Esophagus (tissue), 2 donors: Measurements from ENCODE around the gene ACAT1. TPM values are rescaled to one million over a fixed set of nuclear protein-coding genes. Genes with fewer than 3 reads are reported as not detected.
"Not testable (repeated sequence)": the region's sequence is repeated elsewhere in the genome, so short reads cannot be mapped to it uniquely, and the experiment has no call there.

Experiments used
- H3K27ac ChIP-seq, 2 donors: one replicate each; pipeline ENCODE4 v1.5.1; 2013; ENCODE audit warnings: low read depth in 2 of 2, mild to moderate bottlenecking in 2 of 2, inconsistent platforms in 1 of 2, low read length in 1 of 2, moderate library complexity in 1 of 2
- H3K27me3 ChIP-seq, 2 donors: one replicate each; pipeline ENCODE4 v1.6.1; 2013; ENCODE audit warnings: low read length in 2 of 2, control low read depth in 1 of 2, mild to moderate bottlenecking in 1 of 2; ENCODE audit not compliant: insufficient read depth in 2 of 2, control insufficient read depth in 1 of 2
- H3K36me3 ChIP-seq, 2 donors: one replicate each; pipeline ENCODE4 v1.6.1; 2013; ENCODE audit warnings: low read length in 1 of 2; ENCODE audit not compliant: control insufficient read depth in 2 of 2, insufficient read depth in 2 of 2
- H3K4me1 ChIP-seq, 2 donors: one replicate each; pipeline ENCODE4 v1.6.1; 2013; ENCODE audit warnings: low read length in 1 of 2; ENCODE audit not compliant: control insufficient read depth in 2 of 2, insufficient read depth in 2 of 2
- H3K4me3 ChIP-seq, 2 donors: one replicate each; pipeline ENCODE4 v1.5.1; 2013; ENCODE audit warnings: low read length in 2 of 2, mild to moderate bottlenecking in 2 of 2, low read depth in 1 of 2, moderate library complexity in 1 of 2
- H3K9me3 ChIP-seq, 2 donors: one replicate each; pipeline ENCODE4 v1.6.1; 2013; ENCODE audit warnings: mild to moderate bottlenecking in 2 of 2, low read depth in 1 of 2, low read length in 1 of 2, moderate library complexity in 1 of 2; ENCODE audit not compliant: control insufficient read depth in 2 of 2, insufficient read depth in 1 of 2
- WGBS, 2 donors: extraction: QIAGEN DNeasy Blood & Tissue Kit; methylation state at CpG; one replicate each; pipeline ENCODE4 v1.1.7; 2013; 5-methylcytosine and 5-hydroxymethylcytosine counted together
- polyA plus RNA-seq, 2 donors: library from polyadenylated mRNA; stranded (reverse); fragments of 200-250 nt; gene quantifications; one replicate each; pipeline ENCODE4 v1.2.3, GENCODE V29; 2013
- donor health status: healthy with polysubstance abuse.
- donor health status: Bipolar disorder and iron deficiency.

ACAT1 gene
- polyA plus RNA-seq, 2 donors, result 20.7 to 38.0 TPM

- Histone ChIP-seq H3K4me3 (no peak overlapping the region), H3K27me3 (no peaks in the 10 kb centered on the region), H3K4me1 (no peaks in the 10 kb centered on the region), H3K27ac (peak overlapping the region; percentile 22 to 79), H3K9me3 (no peaks in the 10 kb centered on the region), H3K36me3 (no peaks in the 10 kb centered on the region)
- WGBS, 2 donors, result 17 to 28% methylated on average over 5 of the region's 5 CpGs
Observed at GRCh38 chr11:108115500-108116140, 5.7 kb upstream of the ACAT1 start.

DNA sequence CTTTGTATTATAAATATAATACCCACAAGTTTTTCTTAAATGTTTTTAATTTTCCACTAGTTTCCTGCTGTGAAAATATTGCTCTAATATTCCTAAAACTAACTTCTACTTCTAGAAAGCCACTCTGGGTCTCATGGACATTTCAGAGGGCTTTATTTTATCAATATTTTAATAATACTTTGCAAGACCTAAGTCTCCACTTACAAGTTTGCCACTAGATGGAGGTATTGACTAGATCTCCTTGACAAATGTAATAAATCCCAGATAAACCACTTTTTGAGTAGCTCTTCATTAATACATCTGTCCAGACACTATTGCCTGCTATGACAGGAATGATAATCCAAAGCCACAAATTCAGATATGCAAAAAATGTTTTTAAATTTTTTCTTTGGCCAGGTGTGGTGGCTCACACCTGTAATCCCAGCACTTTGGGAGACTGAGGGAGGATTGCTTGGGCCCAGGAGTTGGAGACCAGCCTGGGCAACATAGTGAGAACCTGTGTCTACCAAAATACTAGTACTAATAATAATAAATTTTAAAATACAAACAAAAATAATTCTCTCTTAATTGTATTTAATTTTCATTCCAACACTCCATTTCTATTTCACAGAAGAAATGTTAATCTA, 3.5 kb upstream of the ACAT1 start:
- Histone ChIP-seq H3K4me3 (no peak overlapping the region), H3K9me3 (no peaks in the 10 kb centered on the region), H3K36me3 (no peaks in the 10 kb centered on the region), H3K4me1 (no peaks in the 10 kb centered on the region), H3K27ac (no peak overlapping the region), H3K27me3 (no peaks in the 10 kb centered on the region)

DNA sequence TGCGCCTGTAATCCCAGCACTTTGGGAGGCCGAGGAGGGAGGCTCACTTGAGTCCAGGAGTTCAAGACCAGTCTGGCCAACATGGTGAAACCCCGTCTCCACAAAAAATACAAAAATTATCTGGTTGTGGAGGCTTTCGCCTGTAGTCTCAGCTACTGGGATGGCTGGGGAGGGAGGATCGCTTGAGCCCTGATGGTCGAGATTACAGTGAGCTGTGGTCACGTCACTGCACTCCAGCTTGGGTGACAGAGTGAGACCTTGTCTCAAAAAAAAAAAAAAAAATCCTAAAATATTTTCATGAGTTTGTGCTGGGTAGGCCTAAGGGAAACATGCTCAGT, 462 bp upstream of the ACAT1 start:
- 61 to 70% methylated on average over 7 of the region's 7 CpGs for WGBS, 2 donors
- Histone ChIP-seq H3K27ac (peak overlapping the region; percentile 70 to 92), H3K4me3 (peak overlapping the region; percentile 66 to 85)
- H3K4me1 ChIP-seq, H3K9me3 ChIP-seq, H3K27me3 ChIP-seq, H3K36me3 ChIP-seq: not testable (repeated sequence)

GRCh38 chr11:108122166-108122628, 830 bp downstream of the ACAT1 start:
- Histone ChIP-seq H3K27me3 (no peaks in the 10 kb centered on the region), H3K4me1 (no peaks in the 10 kb centered on the region), H3K27ac (peak overlapping the region; percentile 4 to 38), H3K9me3 (no peaks in the 10 kb centered on the region), H3K4me3 (peak overlapping the region; percentile 2 to 66), H3K36me3 (no peaks in the 10 kb centered on the region)
- WGBS, 2 donors, result 30 to 32% methylated on average over 9 of the region's 9 CpGs

DNA sequence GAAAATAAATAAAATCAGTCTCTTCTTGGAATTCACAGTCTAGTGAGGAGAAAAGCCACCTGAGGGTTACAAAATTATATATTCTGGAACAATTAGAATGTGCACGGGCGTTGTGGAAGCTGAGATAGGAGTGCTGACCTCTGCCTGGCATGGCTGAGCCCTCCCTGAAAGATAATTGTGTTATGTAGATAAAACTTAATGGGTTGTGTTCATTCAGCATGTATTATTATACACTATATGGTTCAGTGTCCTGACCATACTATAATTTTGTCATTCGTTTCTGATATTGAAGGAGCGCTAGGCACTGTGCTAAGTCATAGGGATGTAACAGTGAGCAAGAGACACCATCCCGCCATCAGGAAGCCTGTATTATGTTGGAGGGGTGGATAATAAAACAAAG, 3.7 kb downstream of the ACAT1 start:
- 91 to 93% methylated on average over 5 of the region's 5 CpGs for WGBS, 2 donors
- Histone ChIP-seq H3K9me3 (no peaks in the 10 kb centered on the region), H3K4me3 (no peak overlapping the region)

GRCh38 chr11:108128772-108129171, 7.4 kb downstream of the ACAT1 start:
- Histone ChIP-seq H3K27ac (no peak overlapping the region), H3K4me1 (no peaks in the 10 kb centered on the region), H3K4me3 (no peak overlapping the region), H3K27me3 (no peaks in the 10 kb centered on the region), H3K36me3 (no peaks in the 10 kb centered on the region), H3K9me3 (no peaks in the 10 kb centered on the region)
- WGBS, 2 donors, result 99 to 100% methylated on average over 2 of the region's 2 CpGs

More for the DNA sequence above, 3.7 kb downstream of the ACAT1 start:
- no peaks in the 10 kb centered on the region for H3K4me1 ChIP-seq
- H3K36me3 ChIP-seq, result no peaks in the 10 kb centered on the region
- H3K27ac ChIP-seq, result no peak overlapping the region
- no peaks in the 10 kb centered on the region for H3K27me3 ChIP-seq

DNA sequence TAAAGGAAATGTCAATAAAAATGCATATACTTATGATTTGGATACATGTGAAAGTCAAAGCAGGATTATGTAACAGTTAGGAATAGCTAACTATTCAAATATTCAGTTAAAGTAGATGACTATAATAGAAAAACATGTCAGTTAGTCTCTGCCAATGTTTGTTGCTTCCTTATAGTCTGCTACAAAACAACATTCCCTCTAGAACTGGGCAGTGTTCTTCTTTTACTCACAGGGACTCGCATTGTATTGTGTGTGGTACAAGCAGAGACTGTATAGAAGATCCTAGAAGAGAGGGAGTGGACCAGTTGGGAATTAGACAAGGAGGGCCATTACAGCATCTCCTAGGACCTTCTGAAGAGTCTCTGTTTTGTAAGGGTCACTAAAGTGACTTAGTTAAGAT, 10.6 kb downstream of the ACAT1 start:
- H3K9me3 ChIP-seq, result no peaks in the 10 kb centered on the region
- no peak overlapping the region for H3K27ac ChIP-seq
- H3K4me1 ChIP-seq, result no peaks in the 10 kb centered on the region
- no peaks in the 10 kb centered on the region for H3K27me3 ChIP-seq
- no peak overlapping the region for H3K4me3 ChIP-seq
- WGBS, 2 donors, result 88 to 94% methylated on average over 1 of the region's 1 CpG
- no peaks in the 10 kb centered on the region for H3K36me3 ChIP-seq

DNA sequence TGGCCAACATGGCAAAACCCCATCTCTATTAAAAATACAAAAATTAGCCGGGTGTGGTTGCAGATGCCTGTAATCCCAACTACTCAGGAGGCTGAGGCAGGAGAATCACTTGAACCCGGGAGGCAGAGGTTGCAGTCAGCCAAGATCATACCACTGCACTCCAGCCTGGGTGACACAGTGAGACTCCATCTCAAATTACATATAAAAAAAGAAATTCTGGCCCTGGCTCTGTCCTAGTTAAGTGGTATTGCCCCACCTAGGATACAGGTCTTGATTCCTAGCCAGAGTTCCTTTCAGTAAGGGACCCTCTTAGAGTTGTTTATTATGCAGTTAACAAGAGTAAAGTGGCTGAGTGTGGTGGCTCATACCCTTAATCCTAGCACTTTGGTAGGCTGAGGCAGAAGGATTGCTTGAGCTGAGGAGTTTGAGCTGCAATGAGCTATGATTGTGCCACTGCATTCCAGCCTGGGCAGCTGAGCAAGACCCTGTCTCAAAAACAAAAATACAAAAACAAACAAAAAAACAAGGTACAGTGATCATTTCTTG, 11.7 kb downstream of the ACAT1 start:
- not testable (repeated sequence) for H3K4me1 ChIP-seq, H3K9me3 ChIP-seq, H3K27me3 ChIP-seq, H3K27ac ChIP-seq, H3K4me3 ChIP-seq, H3K36me3 ChIP-seq
- WGBS, 2 donors, result 98 to 100% methylated on average over 2 of the region's 2 CpGs

- Histone ChIP-seq H3K4me3 (no peak overlapping the region), H3K9me3 (no peaks in the 10 kb centered on the region), H3K4me1 (no peaks in the 10 kb centered on the region), H3K27ac (peak overlapping the region in 1 of 2 donors; percentile 34), H3K36me3 (no peaks in the 10 kb centered on the region), H3K27me3 (no peaks in the 10 kb centered on the region)
- 38 to 57% methylated on average over 2 of the region's 2 CpGs for WGBS, 2 donors
Observed at GRCh38 chr11:108135845-108136544, 14.6 kb downstream of the ACAT1 start.
